Cardiac muscle cell (in vitro differentiated cells and primary cell): ENCODE measurements around the gene TRAPPC10. TPM values are rescaled to one million over a fixed set of nuclear protein-coding genes. Genes with fewer than 3 reads are reported as not detected.

Experiments used
- DNase-seq, 2 donors: peaks; one replicate each; pipeline versions ENCODE4 v3.0.0 to v3.0.0-alpha.2; 2010 to 2017; ENCODE audit warnings: low read depth in 1 of 2, low spot score in 1 of 2
- H3K27ac ChIP-seq: fragments of 200-600 bp; sonication (generic); 2 replicates; pipeline ENCODE4 v1.5.1; 2016
- H3K27me3 ChIP-seq: fragments of 200-600 bp; sonication (generic); 2 replicates; pipeline ENCODE4 v1.6.0; 2016; ENCODE audit warnings: control low read depth
- H3K36me3 ChIP-seq: fragments of 200-600 bp; sonication (generic); 2 replicates; pipeline ENCODE4 v1.5.1; 2016; ENCODE audit warnings: control low read depth
- H3K4me1 ChIP-seq: fragments of 200-600 bp; sonication (generic); 2 replicates; pipeline ENCODE4 v1.8.1; 2017; ENCODE audit warnings: low read depth, mild to moderate bottlenecking, mixed run types
- H3K4me3 ChIP-seq: fragments of 200-600 bp; sonication (generic); 2 replicates; pipeline ENCODE4 v1.5.1; 2016; ENCODE audit warnings: mild to moderate bottlenecking
- H3K9me3 ChIP-seq: fragments of 200-600 bp; sonication (generic); 2 replicates; pipeline ENCODE4 v1.5.1; 2017; ENCODE audit warnings: low read depth, mild to moderate bottlenecking, control low read depth
- polyA plus RNA-seq: library from polyadenylated mRNA; unstranded; fragments of >200 nt; fragmentation: Nextera tagmentation; extraction: Ambion mirVana; gene quantifications from 2 replicates; pipeline ENCODE4 v1.2.1, GENCODE V29; 2016
- total RNA-seq: library from RNA; depleted of rRNA; stranded (reverse); fragments of >200 nt; gene quantifications from 2 replicates; pipeline ENCODE4 v1.2.3, GENCODE V29; 2016
- TF ChIP-seq, protein P1 (sequence below): IDR thresholded peaks from 2 replicates; pipeline ENCODE4 v1.5.1; 2012; ENCODE audit warnings: low read depth, mild to moderate bottlenecking, low read length

TRAPPC10 gene
- total and polyA plus RNA-seq, 2 experiments from 2014 or later: 6.5 to 12.6 TPM

DNA sequence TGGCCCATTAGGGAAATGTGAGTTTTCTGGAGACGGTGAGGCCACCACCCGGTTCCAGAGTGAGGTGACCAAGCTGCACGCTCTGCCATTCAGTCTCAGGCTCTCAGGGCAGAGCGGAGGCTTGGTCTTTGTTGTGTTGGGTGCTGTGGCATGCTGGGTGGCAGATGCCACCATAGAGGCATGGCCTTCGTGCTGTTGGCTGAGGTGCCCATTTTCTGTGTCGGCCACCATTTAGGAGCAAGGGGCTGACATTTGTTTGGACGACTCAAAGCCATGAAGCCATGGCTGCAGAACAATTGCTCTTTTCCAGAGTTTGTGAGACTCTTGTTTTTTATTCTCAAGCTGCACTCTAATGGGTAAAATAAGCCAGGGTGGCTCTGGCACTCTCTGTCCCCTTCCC lies 58.3 kb downstream of the TRAPPC10 start:
- H3K4me1 ChIP-seq: no peaks in the 10 kb centered on the region
- no peaks in the 10 kb centered on the region for H3K9me3 ChIP-seq
- H3K4me3 ChIP-seq: no peak overlapping the region
- TF ChIP-seq, protein P1, sequence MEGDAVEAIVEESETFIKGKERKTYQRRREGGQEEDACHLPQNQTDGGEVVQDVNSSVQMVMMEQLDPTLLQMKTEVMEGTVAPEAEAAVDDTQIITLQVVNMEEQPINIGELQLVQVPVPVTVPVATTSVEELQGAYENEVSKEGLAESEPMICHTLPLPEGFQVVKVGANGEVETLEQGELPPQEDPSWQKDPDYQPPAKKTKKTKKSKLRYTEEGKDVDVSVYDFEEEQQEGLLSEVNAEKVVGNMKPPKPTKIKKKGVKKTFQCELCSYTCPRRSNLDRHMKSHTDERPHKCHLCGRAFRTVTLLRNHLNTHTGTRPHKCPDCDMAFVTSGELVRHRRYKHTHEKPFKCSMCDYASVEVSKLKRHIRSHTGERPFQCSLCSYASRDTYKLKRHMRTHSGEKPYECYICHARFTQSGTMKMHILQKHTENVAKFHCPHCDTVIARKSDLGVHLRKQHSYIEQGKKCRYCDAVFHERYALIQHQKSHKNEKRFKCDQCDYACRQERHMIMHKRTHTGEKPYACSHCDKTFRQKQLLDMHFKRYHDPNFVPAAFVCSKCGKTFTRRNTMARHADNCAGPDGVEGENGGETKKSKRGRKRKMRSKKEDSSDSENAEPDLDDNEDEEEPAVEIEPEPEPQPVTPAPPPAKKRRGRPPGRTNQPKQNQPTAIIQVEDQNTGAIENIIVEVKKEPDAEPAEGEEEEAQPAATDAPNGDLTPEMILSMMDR: no peak
- no peak for DNase-seq
- H3K27ac ChIP-seq: no peak overlapping the region
- no peaks in the 10 kb centered on the region for H3K27me3 ChIP-seq
- H3K36me3 ChIP-seq: peaks cover 9% of the 10 kb centered on the region

DNA sequence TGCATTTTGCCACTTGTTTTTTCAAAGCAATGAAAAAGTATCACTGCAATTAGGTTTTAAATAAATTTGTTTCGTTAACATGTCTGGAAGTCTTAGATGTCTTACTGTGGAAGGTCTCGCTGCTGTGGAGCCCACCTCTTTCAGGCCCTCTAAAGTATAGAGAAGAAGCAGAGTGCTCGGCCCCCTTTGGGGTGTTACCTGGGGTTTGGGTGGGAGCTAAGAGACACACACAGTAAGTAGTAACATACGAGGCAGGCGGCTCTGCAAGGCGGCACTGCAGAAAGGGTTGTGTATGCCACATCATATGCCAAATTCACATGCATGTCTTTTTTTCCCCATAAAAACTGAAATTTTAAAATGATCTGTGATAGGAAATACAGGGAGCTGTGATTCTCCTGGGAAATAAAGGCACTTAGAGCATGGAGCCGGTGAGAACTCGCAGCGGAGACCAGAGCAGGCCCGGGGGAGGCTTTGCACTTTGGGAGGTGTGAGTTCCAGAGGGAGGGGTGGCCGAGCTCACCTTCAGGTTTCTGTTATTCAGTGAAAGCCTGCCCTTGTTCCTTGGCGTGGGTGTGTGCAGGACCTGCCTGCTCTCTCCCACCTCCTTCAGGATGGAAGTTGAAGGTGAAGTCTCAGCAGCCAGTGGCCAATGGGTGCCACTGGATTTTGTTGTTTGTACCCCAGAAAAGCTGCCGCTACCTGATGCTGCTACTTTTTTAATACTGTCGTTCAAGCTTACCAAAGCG lies 59.4 kb downstream of the TRAPPC10 start:
- no peak for DNase-seq
- Histone ChIP-seq H3K9me3 (no peaks in the 10 kb centered on the region), H3K4me3 (no peak overlapping the region), H3K27ac (no peak overlapping the region), H3K27me3 (no peaks in the 10 kb centered on the region), H3K4me1 (no peaks in the 10 kb centered on the region), H3K36me3 (peaks cover 19% of the 10 kb centered on the region)
- TF ChIP-seq, protein P1: no peak

DNA sequence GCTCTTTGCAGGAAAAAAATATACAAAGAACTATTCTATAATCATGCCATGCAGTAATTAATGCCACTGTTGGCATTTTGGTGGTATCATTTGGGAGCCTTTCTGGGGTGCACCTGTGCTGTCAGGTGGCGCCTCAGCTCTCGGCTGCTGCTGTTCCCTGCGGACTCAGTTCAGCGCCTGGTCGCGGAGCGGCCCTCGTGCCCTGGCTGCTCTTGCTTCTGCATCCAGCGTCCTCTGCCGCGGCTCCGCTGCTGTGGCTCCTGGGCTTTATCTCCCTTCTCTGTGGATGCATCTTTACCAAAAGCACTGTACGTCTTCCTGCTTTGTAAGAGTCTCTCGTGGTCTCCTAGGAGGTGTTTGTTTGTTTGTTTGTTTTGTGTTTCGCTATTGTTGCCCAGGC lies 60.0 kb downstream of the TRAPPC10 start:
- Histone ChIP-seq H3K27ac (no peak overlapping the region), H3K36me3 (peaks cover 23% of the 10 kb centered on the region), H3K4me1 (no peaks in the 10 kb centered on the region), H3K4me3 (no peak overlapping the region), H3K9me3 (no peaks in the 10 kb centered on the region), H3K27me3 (no peaks in the 10 kb centered on the region)
- TF ChIP-seq, protein P1: no peak
- no peak for DNase-seq

DNA sequence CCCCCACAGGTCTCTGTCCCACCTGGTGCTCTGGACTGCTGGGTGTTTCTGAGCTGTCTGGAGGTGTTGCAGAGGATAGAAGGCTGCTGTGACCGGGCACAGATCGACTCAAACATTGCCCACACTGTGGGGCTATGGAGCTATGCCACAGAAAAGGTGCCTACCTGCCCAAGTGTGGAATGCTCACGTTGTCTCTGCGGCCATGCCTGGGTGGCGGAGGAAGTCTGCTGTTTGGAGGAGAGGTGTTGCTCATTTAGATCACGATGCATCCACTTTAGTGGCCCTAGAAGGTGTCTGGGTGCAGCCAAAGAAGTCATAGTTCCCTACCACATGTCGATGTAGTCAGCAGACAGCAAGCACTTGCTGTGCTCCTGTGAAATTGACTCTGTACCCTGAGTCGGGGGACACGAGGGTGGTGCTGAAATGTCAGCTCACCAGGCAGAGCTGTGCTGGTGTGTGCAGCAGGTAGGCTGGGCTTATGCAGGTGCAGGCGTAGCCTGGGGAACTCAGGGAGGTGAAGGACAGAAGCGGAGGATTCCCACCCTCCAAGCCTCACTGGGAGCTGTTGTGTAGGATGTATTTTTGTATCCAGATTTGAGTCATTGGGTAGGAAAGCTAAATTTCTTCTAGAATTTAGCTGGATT lies 62.3 kb downstream of the TRAPPC10 start:
- H3K4me1 ChIP-seq: no peaks in the 10 kb centered on the region
- H3K4me3 ChIP-seq: no peak overlapping the region
- no peak overlapping the region for H3K27ac ChIP-seq
- TF ChIP-seq, protein P1: no peak
- H3K36me3 ChIP-seq: peaks cover 25% of the 10 kb centered on the region
- no peak for DNase-seq
- no peaks in the 10 kb centered on the region for H3K9me3 ChIP-seq
- no peaks in the 10 kb centered on the region for H3K27me3 ChIP-seq

DNA sequence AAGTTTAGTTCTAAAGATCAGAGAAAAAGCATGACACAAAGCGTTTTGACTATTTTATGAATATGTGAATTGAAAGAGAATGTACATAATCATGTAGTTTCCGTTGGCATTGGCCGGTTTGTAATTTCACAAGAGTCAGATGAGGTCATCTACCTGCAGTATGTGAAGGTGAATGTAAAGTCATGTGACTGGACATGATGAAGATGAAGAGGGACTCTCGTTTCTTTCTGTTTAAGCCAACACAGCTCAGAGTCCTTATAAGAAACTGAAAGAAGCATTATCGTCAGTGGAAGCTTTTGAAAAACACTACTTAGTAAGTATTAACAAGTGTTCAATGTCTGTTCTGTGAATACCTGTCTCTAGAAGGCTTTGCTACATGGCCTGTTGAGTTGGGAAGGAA lies 64.2 kb downstream of the TRAPPC10 start:
- TF ChIP-seq, protein P1: no peak
- DNase-seq: no peak
- Histone ChIP-seq H3K27ac (no peak overlapping the region), H3K27me3 (no peaks in the 10 kb centered on the region), H3K4me1 (no peaks in the 10 kb centered on the region), H3K9me3 (no peaks in the 10 kb centered on the region), H3K4me3 (no peak overlapping the region), H3K36me3 (peaks cover 37% of the 10 kb centered on the region)
